ENCODE measurements around the gene AR.

Gene AR

DNA sequence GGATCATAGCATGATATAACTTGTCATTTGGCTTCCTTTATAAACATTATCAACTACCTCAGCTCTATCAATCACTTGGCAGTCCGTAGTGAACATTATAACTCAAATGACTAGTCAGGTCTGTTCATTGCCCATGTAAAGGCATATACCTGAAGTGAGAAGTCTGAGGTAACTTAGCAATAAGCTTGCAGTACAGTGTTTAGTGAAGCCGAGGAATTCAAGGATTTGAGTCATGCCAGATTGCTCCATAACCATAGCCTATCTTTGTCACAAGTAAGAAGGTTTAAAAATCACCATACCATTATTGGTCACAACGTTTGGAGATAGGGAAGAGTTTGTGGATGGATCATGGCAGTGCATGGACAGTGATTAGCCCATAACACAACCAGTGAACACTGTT lies 41.6 kb downstream of the AR start:
- H3K36me3 ChIP-seq (ENCODE audit: insufficient read depth, low read length), result no peaks in the 10 kb centered on the region
- no peaks in the 10 kb centered on the region for H3K27me3 ChIP-seq (ENCODE audit: insufficient read depth, low read length)
- no peaks in the 10 kb centered on the region for H3K4me1 ChIP-seq (ENCODE audit: insufficient read depth, low read length)
- H3K4me3 ChIP-seq (ENCODE audit: low read length), result no peak overlapping the region
- H2AFZ ChIP-seq (ENCODE audit: low read depth, low read length), result no peak overlapping the region
- H3K9me3 ChIP-seq (ENCODE audit: low read length), result no peaks in the 10 kb centered on the region

DNA sequence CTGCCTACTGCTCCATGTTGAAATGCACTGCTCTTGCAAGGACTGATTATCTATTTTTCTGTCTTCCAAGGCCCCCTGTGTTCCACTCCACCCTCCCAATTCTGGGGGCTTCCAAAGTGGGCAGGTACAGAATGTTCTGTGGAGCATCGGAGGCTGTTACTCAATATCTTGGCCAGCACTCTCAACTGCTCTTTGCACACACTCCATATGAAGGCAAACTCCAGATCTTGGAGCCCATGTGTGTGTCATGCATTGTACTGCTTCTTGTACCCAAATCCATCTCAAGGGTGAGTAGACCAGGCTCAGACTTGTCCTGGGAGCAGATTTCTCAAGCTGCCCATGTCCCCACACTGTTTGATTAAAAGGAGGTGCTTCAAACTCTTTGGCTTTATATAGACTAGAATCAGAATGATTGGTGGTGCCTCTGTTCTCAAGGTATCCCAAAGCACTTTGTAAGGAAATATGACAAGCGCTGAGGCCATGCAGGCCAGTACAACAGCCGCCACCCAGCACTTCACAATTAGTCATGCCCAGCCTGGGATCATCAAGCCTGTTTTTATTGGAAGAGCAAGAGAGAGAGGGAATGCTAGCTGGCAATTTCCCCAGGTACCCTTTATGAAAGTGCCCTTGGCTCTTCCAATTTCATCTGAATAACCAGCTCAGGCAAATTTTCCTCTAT lies 44.3 kb downstream of the AR start:
- Histone ChIP-seq H2AFZ (ENCODE audit: low read depth, low read length) (no peak overlapping the region), H3K36me3 (ENCODE audit: insufficient read depth, low read length) (no peaks in the 10 kb centered on the region), H3K27me3 (ENCODE audit: insufficient read depth, low read length) (no peaks in the 10 kb centered on the region), H3K4me3 (ENCODE audit: low read length) (no peak overlapping the region), H3K9me3 (ENCODE audit: low read length) (no peaks in the 10 kb centered on the region), H3K4me1 (ENCODE audit: insufficient read depth, low read length) (no peaks in the 10 kb centered on the region)

DNA sequence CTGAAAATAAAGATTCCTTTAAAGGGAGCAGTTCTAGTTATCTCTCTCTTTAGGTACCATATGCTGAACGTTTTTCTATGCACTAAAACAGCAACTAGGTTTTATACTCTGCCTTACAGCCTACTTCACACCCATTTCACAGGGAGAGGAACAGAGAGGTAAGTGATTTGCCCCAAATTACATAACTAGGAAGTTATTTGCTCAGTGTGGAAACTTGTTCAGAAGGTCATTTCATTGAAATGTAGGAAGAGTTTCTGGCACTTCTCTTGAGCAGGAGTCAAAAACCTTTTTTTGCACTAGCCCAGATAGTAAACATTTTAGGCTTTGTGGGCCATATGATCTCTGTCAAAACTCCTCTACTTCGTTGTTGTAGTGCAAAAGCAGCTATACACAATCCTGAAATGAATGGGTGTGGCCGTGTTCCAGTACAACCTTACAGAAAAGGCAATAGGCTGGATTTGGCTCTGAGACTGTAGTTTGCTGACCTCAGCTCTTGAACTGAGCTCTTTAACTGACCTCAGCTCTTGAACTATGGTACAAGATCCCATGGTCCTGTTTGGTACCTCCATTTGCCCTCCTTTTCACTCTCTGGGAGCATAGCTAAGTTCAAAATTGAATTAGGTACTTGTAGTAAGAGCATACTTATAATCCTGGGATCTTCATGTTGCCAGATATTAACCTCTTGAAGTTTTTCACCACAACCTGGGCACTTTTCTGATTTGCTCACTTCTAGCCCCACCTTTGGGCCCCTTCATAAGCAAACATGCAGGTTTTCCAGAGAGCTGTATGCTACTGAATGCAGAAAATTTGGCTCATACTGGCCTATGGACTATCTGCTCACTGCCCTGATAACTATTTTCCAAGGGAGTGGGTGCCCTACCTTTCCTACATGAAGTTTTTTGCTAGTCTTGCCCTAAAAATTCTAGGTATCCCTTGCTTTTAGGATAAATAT lies 53.3 kb downstream of the AR start:
- Histone ChIP-seq H3K36me3 (ENCODE audit: insufficient read depth, low read length) (no peaks in the 10 kb centered on the region), H3K9me3 (ENCODE audit: low read length) (no peaks in the 10 kb centered on the region), H3K4me1 (ENCODE audit: insufficient read depth, low read length) (no peaks in the 10 kb centered on the region), H2AFZ (ENCODE audit: low read depth, low read length) (no peak overlapping the region), H3K4me3 (ENCODE audit: low read length) (no peak overlapping the region), H3K27me3 (ENCODE audit: insufficient read depth, low read length) (no peaks in the 10 kb centered on the region)

DNA sequence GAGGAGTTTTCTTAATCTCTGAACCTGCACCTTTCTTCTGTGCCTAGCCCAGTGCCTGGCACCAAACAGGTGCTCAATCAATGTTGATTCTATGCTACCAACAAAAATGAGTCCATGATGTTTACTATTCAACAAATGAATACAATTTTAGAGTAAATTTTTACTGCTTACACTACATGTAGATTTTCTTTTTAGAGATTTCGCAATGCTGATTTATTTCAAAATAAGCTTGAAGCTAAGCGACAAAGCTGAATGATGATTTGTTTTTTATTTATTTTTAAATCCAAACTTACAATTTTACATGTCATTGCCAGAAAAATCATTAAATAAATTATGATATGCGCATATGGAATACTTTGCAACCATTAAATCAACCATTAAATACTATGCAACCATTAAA lies 55.7 kb downstream of the AR start:
- H3K27me3 ChIP-seq (ENCODE audit: insufficient read depth, low read length), result no peaks in the 10 kb centered on the region
- H3K36me3 ChIP-seq (ENCODE audit: insufficient read depth, low read length), result no peaks in the 10 kb centered on the region
- no peaks in the 10 kb centered on the region for H3K4me1 ChIP-seq (ENCODE audit: insufficient read depth, low read length)
- H3K9me3 ChIP-seq (ENCODE audit: low read length), result no peaks in the 10 kb centered on the region
- H3K4me3 ChIP-seq (ENCODE audit: low read length), result no peak overlapping the region
- H2AFZ ChIP-seq (ENCODE audit: low read depth, low read length), result no peak overlapping the region

DNA sequence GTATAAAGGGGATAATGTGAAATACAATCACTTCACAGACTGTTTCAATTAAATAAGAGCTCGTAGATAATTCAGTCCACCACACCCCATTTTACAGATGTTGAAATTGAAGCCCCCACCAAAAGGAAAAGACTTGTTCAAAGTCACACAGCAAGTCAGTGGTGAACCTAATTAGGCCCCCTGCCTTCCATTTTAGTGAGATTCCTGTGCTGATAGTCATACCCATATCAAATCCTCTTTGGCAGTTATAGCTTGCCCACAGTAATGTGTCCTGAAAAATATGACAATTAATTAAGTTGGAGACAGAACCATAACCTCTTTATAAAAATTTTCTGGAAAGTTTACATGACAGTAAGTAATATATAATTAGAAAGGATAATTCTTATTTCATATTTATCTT lies 58.0 kb downstream of the AR start:
- Histone ChIP-seq H3K4me3 (ENCODE audit: low read length) (no peak overlapping the region), H3K27me3 (ENCODE audit: insufficient read depth, low read length) (no peaks in the 10 kb centered on the region), H3K36me3 (ENCODE audit: insufficient read depth, low read length) (no peaks in the 10 kb centered on the region), H3K4me1 (ENCODE audit: insufficient read depth, low read length) (peaks cover 3% of the 10 kb centered on the region), H3K9me3 (ENCODE audit: low read length) (no peaks in the 10 kb centered on the region), H2AFZ (ENCODE audit: low read depth, low read length) (no peak overlapping the region)

DNA sequence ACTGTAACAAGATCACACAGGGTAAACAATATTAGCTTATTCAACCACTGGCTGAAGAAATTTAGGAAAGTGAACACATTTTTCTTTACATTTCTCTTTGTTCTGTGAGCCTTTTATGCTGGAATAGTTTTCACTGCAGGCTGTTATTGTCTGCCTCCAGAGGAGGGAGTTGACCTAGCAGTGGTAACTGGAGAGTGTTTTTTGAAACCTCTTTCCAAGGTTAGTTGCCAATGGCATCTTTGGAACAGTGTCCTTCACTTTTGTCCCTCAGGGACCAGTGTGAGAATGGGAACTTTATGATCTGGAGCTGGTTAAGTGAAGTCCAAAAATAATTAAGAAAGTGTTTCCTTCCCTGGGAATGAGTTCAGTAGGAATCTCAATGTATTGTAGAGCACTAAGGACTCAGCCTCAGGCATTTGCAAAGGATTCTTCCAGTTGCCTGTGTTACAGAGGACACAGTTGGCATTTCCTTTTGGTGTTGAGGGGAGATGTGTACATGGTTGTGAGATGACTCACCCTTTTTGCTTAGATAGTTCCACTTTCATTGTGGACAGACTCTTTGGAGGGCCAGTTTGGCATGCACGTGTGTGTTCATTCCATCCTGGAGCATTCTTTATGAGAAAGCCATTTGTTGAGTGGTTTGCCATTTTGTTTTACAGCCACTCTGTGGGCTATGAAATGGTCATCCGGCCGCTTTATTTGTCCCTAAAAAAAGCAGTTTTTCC lies 61.3 kb downstream of the AR start:
- Histone ChIP-seq H3K4me3 (ENCODE audit: low read length) (no peak overlapping the region), H3K36me3 (ENCODE audit: insufficient read depth, low read length) (no peaks in the 10 kb centered on the region), H3K9me3 (ENCODE audit: low read length) (no peaks in the 10 kb centered on the region)

DNA sequence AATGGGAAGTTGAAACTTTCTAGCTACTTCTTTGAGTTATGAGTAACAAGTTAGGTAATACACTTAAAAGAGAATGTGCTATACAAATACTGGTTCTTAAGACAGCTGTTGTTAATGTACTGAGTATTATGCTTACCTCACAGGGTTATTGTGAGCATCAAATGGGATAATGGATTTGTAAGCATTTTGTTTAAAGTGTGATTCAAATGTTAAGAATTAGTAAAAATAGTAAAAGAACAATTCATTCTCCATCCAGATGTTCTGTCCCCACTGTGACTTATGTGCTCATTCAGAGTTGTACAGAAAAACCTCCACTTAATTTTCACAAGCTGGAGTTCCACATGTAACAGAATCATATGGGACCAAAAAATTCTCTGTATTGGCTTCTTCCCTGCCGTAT lies 63.6 kb downstream of the AR start:
- no peak overlapping the region for H3K4me3 ChIP-seq (ENCODE audit: low read length)
- H2AFZ ChIP-seq (ENCODE audit: low read depth, low read length), result no peak overlapping the region
- no peaks in the 10 kb centered on the region for H3K36me3 ChIP-seq (ENCODE audit: insufficient read depth, low read length)
- peaks cover 3% of the 10 kb centered on the region for H3K4me1 ChIP-seq (ENCODE audit: insufficient read depth, low read length)
- no peaks in the 10 kb centered on the region for H3K27me3 ChIP-seq (ENCODE audit: insufficient read depth, low read length)
- H3K9me3 ChIP-seq (ENCODE audit: low read length), result no peaks in the 10 kb centered on the region

More for the DNA sequence above, 61.3 kb downstream of the AR start:
- no peaks in the 10 kb centered on the region for H3K27me3 ChIP-seq (ENCODE audit: insufficient read depth, low read length)
- H3K4me1 ChIP-seq (ENCODE audit: insufficient read depth, low read length), result peaks cover 3% of the 10 kb centered on the region
- H2AFZ ChIP-seq (ENCODE audit: low read depth, low read length), result no peak overlapping the region

DNA sequence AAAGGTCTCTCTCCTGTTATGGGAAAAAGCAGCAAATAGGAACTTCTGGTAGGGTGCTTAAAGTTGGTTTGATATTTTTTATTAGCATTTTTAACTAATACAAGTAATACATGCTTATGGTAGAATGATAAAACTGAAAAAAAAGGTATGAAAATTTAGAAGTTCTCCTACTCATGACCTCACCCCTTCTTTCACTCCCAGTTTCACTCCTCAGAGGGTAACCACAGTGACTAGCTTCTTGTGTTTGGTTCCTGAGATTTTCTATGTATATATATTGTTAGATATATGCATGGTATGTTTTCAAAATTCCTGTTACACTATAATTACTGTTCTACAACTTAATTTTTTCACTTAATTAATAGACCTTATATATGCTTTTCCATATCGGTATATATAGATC lies 66.5 kb downstream of the AR start:
- Histone ChIP-seq H3K27me3 (ENCODE audit: insufficient read depth, low read length) (no peaks in the 10 kb centered on the region), H3K4me3 (ENCODE audit: low read length) (no peak overlapping the region), H2AFZ (ENCODE audit: low read depth, low read length) (no peak overlapping the region), H3K4me1 (ENCODE audit: insufficient read depth, low read length) (no peaks in the 10 kb centered on the region), H3K36me3 (ENCODE audit: insufficient read depth, low read length) (no peaks in the 10 kb centered on the region), H3K9me3 (ENCODE audit: low read length) (no peaks in the 10 kb centered on the region)

DNA sequence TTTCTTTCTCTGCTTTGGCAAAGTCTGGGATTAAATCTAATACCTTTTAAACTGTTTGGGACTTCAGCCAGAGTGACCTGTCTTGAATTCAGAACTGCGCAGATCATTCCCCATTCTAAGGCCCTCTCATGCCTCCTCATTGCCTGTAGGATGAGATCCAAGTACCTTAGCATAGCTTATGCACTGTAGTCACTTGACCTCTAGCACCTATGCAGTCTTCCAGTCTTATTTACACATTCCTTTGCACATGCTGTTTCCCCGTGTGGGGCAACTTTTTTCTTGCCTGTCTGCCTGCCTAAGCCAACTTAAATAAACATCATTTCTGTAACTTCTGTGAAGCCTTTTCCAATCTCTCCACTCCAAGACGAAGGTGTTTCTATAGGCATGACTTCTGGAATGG lies 68.4 kb downstream of the AR start:
- H3K36me3 ChIP-seq (ENCODE audit: insufficient read depth, low read length), result no peaks in the 10 kb centered on the region
- H3K9me3 ChIP-seq (ENCODE audit: low read length), result no peaks in the 10 kb centered on the region
- H2AFZ ChIP-seq (ENCODE audit: low read depth, low read length), result no peak overlapping the region
- no peaks in the 10 kb centered on the region for H3K27me3 ChIP-seq (ENCODE audit: insufficient read depth, low read length)
- H3K4me1 ChIP-seq (ENCODE audit: insufficient read depth, low read length), result no peaks in the 10 kb centered on the region
- H3K4me3 ChIP-seq (ENCODE audit: low read length), result no peak overlapping the region

DNA sequence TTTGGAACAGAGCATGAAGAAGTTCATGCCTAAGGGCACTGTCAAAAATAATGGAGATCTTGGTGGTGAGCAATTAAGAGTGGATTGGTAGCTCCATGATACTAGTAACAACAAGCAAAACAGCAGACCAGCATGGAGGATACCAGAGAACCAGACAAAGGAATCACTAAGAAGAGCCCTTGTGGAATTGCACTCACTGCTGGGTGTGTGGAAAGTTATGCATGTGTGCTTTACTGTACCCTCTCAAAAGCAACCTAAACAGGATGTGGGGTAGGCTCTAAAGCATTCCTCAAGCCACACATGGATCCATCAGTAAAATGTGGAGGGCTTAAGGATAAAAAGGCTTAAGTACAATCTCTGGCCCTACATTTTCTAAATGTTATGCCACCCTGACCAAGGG lies 69.5 kb downstream of the AR start:
- H3K4me3 ChIP-seq (ENCODE audit: low read length), result no peak overlapping the region
- no peak overlapping the region for H2AFZ ChIP-seq (ENCODE audit: low read depth, low read length)
- no peaks in the 10 kb centered on the region for H3K27me3 ChIP-seq (ENCODE audit: insufficient read depth, low read length)
- H3K36me3 ChIP-seq (ENCODE audit: insufficient read depth, low read length), result no peaks in the 10 kb centered on the region
- no peaks in the 10 kb centered on the region for H3K9me3 ChIP-seq (ENCODE audit: low read length)
- no peaks in the 10 kb centered on the region for H3K4me1 ChIP-seq (ENCODE audit: insufficient read depth, low read length)

DNA sequence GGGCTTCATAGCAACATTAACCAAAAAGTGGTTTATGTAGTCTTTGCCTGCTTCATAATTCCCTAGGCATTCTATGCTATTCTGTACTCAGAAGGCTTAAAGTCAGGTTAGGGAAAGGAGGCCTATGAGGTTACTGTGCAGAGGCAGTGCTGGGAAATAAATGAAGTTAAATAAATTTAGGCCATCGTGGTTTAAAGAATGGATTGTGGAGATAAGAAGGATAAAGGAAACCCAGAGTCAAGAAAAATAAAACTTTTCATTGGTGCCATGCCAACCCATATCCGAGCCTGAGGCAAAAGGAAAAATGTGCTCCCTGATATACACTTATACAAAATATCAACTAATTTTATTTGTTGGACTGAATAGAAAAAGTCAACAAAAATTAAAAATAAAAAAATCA lies 70.2 kb downstream of the AR start:
- Histone ChIP-seq H3K4me3 (ENCODE audit: low read length) (no peak overlapping the region), H3K36me3 (ENCODE audit: insufficient read depth, low read length) (no peaks in the 10 kb centered on the region), H3K27me3 (ENCODE audit: insufficient read depth, low read length) (no peaks in the 10 kb centered on the region), H2AFZ (ENCODE audit: low read depth, low read length) (no peak overlapping the region), H3K9me3 (ENCODE audit: low read length) (no peaks in the 10 kb centered on the region), H3K4me1 (ENCODE audit: insufficient read depth, low read length) (no peaks in the 10 kb centered on the region)

DNA sequence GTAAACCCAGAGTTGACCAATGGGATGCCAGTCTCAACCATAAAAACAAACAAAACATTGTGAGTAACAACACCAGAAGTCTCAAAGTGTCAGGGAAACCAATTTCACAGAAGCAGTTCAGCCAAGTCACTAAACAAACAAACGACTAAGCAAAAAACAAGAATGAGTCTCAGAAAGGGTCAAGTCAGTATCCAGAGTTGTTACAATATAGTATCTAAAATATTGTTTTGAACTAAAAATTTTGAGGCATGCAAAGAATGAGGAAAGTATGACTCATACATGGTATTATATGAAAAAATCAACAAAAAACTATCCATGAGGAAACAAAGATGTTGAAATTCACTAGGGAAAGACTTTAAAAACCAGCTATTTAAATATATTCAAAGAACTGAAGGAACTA lies 70.6 kb downstream of the AR start:
- H3K4me3 ChIP-seq (ENCODE audit: low read length), result no peak overlapping the region
- H3K4me1 ChIP-seq (ENCODE audit: insufficient read depth, low read length), result no peaks in the 10 kb centered on the region
- H2AFZ ChIP-seq (ENCODE audit: low read depth, low read length), result no peak overlapping the region
- H3K27me3 ChIP-seq (ENCODE audit: insufficient read depth, low read length), result no peaks in the 10 kb centered on the region
- H3K9me3 ChIP-seq (ENCODE audit: low read length), result no peaks in the 10 kb centered on the region
- H3K36me3 ChIP-seq (ENCODE audit: insufficient read depth, low read length), result no peaks in the 10 kb centered on the region

DNA sequence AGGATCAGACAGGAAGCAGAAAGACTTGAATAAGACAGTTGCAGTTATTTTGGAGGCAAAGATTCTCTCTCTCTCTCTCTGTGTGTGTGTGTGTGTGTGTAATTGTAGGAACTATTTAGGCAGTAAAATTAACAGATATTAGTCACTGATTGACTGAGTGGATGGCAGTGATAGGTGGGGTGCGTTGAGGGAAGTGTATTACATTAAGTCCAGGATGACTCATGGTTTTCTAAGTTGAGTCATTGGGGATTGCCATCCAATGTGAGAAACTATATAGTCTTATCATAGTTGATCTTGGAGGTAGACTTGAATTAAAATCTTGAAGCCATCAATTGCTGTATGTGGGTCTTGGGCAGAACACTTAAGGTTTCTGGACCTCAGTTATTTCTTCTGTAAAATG lies 75.4 kb downstream of the AR start:
- Histone ChIP-seq H2AFZ (ENCODE audit: low read depth, low read length) (no peak overlapping the region), H3K4me3 (ENCODE audit: low read length) (no peak overlapping the region), H3K9me3 (ENCODE audit: low read length) (peaks cover 3% of the 10 kb centered on the region), H3K4me1 (ENCODE audit: insufficient read depth, low read length) (no peaks in the 10 kb centered on the region), H3K27me3 (ENCODE audit: insufficient read depth, low read length) (no peaks in the 10 kb centered on the region), H3K36me3 (ENCODE audit: insufficient read depth, low read length) (no peaks in the 10 kb centered on the region)

All from neuron (in vitro differentiated cells).